Thoracic aorta (tissue), 2 donors: Measurements from ENCODE around the gene TAF1B. TPM values are rescaled to one million over a fixed set of nuclear protein-coding genes. Genes with fewer than 3 reads are reported as not detected.
A peak's percentile ranks its signal among the peaks of the same experiment; 100 is the strongest.

Experiments
- ATAC-seq: fragments of 150-250 bp; one replicate; pipeline ENCODE4 v1.8.0; 2017; ENCODE audit warnings: low read depth; ENCODE audit not compliant: insufficient number of reproducible peaks, low FRiP score
- DNase-seq: peaks from one replicate; pipeline ENCODE4 v3.0.0-alpha.2; 2020; ENCODE audit warnings: low spot score
- H3K27ac ChIP-seq, 2 donors: fragments of 200-600 bp; sonication (generic); 1 replicate in 1 of 2; 2 replicates in 1 of 2; pipeline ENCODE4 v1.5.1; 2016; ENCODE audit warnings: mild to moderate bottlenecking in 2 of 2, moderate library complexity in 2 of 2
- H3K27me3 ChIP-seq: fragments of 200-600 bp; sonication (generic); replicated peaks from 2 replicates; pipeline ENCODE4 v1.6.0; 2016; ENCODE audit warnings: mild to moderate bottlenecking; ENCODE audit not compliant: insufficient read depth
- H3K36me3 ChIP-seq: fragments of 200-600 bp; sonication (generic); one replicate; pipeline ENCODE4 v1.5.1; 2016
- H3K4me1 ChIP-seq, 2 donors: fragments of 200-600 bp; sonication (generic); 1 replicate in 1 of 2; 2 replicates in 1 of 2; pipeline versions ENCODE4 v1.5.1 to v1.6.0; 2016; ENCODE audit warnings: low read depth in 2 of 2, mild to moderate bottlenecking in 1 of 2; ENCODE audit not compliant: control insufficient read depth in 1 of 2
- H3K4me3 ChIP-seq: fragments of 200-600 bp; sonication (generic); 2 replicates; pipeline ENCODE4 v1.5.1; 2016; ENCODE audit warnings: mild to moderate bottlenecking
- H3K9me3 ChIP-seq: fragments of 200-600 bp; sonication (generic); 2 replicates; pipeline ENCODE4 v1.5.1; 2016
- CTCF ChIP-seq: fragments of 200-600 bp; sonication (generic); IDR thresholded peaks from one replicate; pipeline ENCODE4 v1.5.1; 2019; ENCODE audit warnings: antibody characterized with exemption
- total RNA-seq, 2 donors: library from RNA; depleted of rRNA; stranded (reverse); fragments of >200 nt; gene quantifications; one replicate each; pipeline versions ENCODE4 v1.1.0 to v1.2.3, GENCODE V29; 2016

The TAF1B gene
- total RNA-seq, 2 donors from 2014 or later, result 8.3 to 11.2 TPM

DNA sequence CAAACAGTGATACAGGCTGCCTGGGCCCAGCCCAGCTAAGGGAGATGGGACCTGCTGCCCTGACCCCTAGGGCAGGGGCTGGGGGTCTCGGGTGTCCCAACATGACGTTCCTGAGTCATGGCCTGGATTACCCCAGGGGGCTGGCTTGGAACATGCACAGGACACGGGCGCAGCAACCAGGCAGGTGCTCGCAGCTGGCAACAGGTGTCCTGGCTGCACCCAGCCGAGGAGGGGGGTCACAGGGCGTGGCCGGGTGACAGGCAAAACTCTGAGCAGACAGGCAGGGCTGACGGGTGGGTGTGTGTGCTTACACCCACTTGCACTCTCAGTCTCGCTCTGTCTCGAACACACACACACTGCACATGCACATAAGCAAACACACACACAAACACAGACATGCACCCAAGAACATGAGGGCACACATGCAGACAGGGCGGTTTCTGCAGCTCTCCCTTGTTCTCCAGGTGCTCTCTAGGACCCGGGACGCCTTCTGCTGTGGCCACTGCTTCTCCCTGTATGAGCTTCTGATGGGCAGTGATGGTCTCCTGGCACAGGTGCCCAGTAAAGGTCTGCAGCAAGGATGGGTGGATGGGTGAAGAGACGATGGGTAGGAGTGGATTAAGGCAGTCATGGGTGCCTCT lies 33.7 kb upstream of the TAF1B start:
- Histone ChIP-seq H3K4me3 (no peak overlapping the region), H3K36me3 (no peaks in the 10 kb centered on the region), H3K27ac (no peak overlapping the region), H3K9me3 (no peaks in the 10 kb centered on the region), H3K4me1 (peaks cover 4 to 8% of the 10 kb centered on the region in 2 donors), H3K27me3 (no peaks in the 10 kb centered on the region)
- DNase-seq (no peak), ATAC-seq (no peak)
- TF ChIP-seq CTCF, result no peak

DNA sequence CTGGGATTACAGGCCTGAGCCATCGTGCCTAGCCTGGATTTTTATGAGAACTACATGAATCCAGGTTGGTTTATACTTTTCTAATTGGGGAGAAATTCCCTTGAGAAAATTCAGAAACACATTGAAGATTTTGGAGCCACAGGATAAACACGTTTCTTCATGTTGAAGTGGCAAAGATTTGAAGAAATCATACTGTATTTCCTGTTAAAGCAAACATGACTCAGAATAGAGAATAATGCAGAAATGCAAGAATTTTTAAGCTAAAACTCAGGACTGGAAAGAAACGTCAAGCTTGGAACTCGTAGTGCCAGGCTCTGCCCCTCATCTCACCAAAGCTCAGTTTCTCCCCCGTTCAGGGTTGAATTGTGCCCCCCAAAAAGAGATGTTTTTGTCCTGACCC lies 32.1 kb upstream of the TAF1B start:
- no peak for DNase-seq
- H3K9me3 ChIP-seq, result no peaks in the 10 kb centered on the region
- no peak for TF ChIP-seq CTCF

DNA sequence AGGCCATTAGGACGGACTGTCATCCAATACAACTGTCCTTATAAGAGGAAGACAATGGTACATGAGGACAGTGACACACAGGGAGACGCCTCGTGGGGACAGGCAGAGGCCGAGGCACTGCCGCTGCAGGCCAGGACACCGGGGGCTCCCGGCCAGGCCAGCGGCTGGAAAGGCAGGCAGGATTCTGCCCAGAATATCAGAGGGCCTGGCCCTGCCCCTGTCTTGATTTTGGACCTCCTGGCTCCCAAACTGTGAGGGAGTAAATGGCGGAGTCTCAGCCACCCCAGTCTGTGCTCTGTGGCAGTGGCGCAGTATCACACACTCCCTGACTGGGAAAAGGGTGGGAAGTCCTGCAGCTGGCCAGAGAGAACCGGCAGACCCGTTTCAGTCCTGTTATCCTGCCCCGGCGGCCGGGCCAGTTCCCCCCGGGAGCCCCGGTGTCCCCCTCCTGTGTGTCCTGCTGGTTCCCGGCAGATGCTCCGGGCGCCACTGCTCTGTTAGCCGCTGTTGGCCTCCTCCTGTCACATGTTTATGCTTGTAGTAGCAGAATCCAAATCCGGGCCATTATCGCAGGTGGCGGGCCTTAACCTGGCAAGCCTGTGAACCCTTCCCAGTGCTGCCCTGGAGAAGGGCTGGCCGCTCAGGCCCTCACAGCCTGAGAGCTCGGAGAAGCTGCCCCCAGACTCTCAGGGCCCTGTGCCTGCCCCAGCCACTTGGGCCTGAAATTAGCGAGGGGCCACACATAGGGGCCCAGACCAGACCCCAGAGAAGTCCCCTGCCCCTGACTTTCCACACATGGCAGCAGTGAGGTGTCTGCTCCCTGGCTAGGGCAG lies 31.4 kb upstream of the TAF1B start:
- TF ChIP-seq CTCF, result no peak
- Histone ChIP-seq H3K27ac (no peak overlapping the region), H3K4me3 (no peak overlapping the region), H3K27me3 (no peaks in the 10 kb centered on the region), H3K36me3 (no peaks in the 10 kb centered on the region), H3K9me3 (no peaks in the 10 kb centered on the region), H3K4me1 (peaks cover 4 to 8% of the 10 kb centered on the region in 2 donors)
- no peak for DNase-seq
- ATAC-seq, result no peak

More for the DNA sequence above, 32.1 kb upstream of the TAF1B start:
- Histone ChIP-seq H3K4me3 (no peak overlapping the region), H3K27me3 (no peaks in the 10 kb centered on the region), H3K4me1 (peaks cover 4 to 8% of the 10 kb centered on the region in 2 donors), H3K27ac (no peak overlapping the region), H3K36me3 (no peaks in the 10 kb centered on the region)
- no peak for ATAC-seq

- DNase-seq (no peak), ATAC-seq (no peak)
- H3K9me3 ChIP-seq, result no peaks in the 10 kb centered on the region
- no peak overlapping the region for H3K27ac ChIP-seq
- no peak for TF ChIP-seq CTCF
- H3K27me3 ChIP-seq, result no peaks in the 10 kb centered on the region
- H3K4me3 ChIP-seq, result no peak overlapping the region
- peaks cover 4 to 8% of the 10 kb centered on the region in 2 donors for H3K4me1 ChIP-seq
- no peaks in the 10 kb centered on the region for H3K36me3 ChIP-seq
These were observed 30.3 kb upstream of the TAF1B start for GRCh38 chr2:9812945-9813311.

- H3K4me3 ChIP-seq, result peak overlapping the region; percentile 19
- H3K36me3 ChIP-seq, result no peaks in the 10 kb centered on the region
- H3K4me1 ChIP-seq, result peaks cover 4 to 8% of the 10 kb centered on the region in 2 donors
- H3K9me3 ChIP-seq, result no peaks in the 10 kb centered on the region
- TF ChIP-seq CTCF, result peak; percentile 90
- ATAC-seq (peak; percentile 45), DNase-seq (peak; percentile 31)
- H3K27me3 ChIP-seq, result no peaks in the 10 kb centered on the region
- no peak overlapping the region for H3K27ac ChIP-seq
These were observed 29.8 kb upstream of the TAF1B start for GRCh38 chr2:9813312-9814128.
